ENCODE results near the gene NFATC1.
A peak's percentile ranks its signal among the peaks of the same experiment; 100 is the strongest.

The NFATC1 gene

DNA sequence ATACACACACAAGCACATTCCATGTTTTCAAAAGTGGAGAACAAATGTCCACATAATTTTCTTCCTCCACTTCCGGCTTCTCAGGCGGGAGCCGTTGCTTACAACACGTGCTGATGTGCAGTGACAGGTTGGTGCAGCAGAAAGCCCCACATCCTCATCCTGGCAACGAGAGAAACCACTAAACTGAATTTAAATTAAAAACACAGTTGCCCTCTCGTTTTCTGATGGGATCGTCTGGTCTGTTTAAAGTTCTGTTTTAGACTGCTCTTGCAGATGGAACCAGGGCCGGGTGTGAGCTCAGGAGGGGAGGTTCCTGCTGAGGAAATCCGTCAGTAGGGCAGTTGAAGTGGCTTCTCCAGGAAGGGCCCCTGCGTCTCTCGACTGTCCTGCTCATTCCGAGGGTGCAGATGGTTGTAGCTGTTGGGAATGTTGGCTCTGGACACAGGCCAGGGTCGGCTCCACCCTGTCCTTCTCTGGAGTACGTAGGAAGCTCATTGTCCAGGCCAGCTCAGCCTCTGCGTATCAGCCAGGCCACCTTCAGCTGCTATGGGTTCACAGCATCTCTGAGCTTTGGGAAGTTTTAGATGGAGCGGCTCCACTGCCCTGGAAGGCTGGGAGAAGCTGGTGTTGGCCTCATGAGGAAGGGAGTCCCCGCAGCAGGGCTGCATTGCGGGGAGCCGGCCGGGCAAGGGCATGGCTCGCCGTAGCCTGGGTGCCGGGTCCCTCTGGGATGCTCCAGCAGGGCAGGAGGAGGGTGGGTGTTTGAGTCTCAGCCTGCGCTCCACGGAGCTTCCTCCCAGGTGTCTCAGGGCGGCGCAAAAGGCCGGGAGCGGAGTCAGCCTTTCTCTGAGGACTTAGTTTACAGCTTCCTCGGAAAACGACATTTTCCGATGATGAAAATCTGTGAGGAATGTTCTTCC, 58.3 kb downstream of the NFATC1 start:
- no peak for DNase-seq

- no peak for DNase-seq
Observed at GRCh38 chr18:79455261-79455660, 59.5 kb downstream of the NFATC1 start.

DNA sequence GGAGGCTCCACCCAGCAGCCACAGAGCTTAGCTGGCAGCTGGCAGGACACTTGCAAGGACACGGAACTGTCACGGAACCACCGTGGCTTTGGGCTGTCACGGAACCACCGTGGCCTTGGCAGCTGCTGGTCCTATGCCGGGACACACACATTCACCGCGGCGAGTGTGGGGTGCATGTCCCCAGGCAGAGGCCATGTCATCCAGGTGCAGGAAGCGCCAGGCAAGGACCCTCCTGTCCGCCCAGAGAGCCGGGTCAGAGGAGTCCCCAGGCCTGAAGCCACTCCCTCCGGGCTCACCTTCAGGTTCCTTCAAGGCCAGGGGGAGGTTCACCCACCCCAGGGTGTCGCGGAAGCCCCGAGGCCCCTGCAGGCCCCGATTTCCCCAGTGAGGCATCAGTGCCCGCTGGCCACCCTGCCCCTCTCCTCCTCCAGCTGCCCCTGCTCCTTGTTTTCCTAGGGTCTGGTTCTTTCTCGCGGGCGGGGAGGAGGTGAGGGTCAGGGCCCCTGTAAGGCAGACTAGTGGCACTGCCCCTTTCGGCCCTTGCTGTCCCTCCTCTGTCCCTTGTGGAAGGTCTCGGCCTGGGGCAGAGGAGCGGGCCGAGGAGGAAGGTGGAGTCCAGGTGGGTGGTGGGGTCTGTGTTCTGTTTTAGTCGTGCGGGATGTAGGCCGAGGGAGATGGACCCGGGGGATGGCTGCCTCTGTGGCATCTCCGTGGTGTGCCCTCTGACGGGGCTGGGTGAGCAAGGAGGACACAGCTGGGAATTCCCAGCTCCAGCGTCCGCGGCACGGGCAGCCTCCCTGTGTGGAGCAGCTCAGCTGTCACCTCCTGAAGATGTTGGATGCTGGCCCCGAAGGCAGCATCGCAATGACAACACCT, 60.6 kb downstream of the NFATC1 start:
- DNase-seq: no peak

DNA sequence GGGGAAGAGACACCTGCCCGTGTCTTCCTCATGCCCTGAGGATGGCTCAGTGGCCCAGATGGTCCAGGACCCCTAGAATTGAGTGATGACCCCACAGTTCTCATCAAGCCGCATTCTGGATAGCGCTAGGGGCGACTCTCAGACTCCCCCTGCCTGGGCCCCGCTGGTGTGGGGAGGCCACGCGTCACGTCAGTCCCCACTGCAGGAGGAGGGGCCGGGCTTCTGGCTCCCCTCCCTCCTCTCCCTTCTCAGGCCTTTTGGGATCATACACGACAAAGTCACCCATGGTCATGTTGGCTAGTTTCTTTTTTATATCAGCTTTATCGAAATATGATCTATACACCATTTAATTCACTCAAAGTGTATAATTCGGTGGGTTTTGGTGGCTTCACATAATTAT, 61.5 kb downstream of the NFATC1 start:
- DNase-seq: no peak

DNA sequence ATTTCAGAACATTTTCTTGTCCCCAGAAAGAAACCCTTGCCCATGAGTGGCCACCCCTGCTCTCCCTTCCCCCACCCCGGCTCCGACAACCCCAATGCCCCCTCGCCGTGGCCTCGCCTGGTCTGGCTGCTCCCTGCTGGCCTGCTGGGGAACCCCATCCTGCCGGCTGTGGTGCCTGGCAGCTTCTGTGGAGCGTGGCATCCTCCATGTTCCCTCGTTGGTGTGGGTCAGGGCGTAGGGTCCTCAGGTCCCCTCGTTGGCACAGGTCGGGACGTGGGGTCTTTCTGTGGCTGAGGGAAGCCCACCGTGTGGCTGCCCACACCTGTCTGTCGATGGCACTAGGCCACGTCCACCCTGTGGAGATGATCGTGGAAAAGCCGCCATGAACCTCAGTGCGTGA, 61.9 kb downstream of the NFATC1 start:
- no peak for DNase-seq

GRCh38 chr18:79458131-79458838, 62.6 kb downstream of the NFATC1 start:
- peak in 3 of 58 donors; percentile 10 to 18 (median 18) for DNase-seq

DNA sequence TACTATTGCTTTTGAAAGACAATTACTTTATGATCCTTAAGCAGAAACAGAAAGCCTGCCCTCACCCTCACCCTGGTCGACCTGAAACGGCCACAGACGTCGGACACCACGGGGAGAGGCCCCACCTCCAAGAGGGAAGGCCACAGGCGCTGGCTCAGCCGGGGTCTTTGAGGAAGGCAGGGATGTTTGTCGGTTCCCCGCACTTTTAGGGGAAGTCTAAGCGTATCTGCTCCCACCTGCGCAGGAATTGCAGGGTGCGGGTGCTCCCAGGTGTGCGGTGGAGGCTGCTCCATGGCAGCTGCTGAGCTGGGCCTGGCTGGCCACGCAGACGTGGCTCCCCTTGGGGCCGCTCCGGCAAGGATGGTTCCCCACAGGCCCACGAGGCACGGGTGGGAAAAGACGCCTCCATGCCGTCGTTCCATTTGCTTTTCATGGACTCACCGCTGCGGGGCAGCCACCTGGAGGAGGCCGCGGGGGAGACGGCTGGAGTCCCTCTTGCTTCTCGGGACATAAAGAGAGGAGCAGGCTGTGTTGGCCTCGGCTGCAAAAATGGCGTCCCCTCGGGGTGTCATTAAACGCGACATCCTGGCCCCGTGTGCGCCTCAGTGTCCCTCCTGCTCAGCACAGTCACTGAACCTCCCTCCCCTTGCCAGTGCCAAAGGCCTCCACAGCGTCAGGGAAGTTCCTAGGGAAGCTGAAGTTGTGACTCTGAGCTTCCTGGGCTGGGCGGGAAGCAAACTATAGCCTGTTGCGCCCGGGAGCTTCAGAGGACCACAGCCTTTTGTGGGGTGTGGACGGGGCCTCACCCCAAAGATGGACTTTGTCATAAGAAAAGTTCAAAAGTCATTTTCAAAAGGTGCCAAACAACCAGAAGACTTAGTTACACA, 63.4 kb downstream of the NFATC1 start:
- DNase-seq: no peak

GRCh38 chr18:79459946-79460480, 64.3 kb downstream of the NFATC1 start:
- no peak for DNase-seq

DNA sequence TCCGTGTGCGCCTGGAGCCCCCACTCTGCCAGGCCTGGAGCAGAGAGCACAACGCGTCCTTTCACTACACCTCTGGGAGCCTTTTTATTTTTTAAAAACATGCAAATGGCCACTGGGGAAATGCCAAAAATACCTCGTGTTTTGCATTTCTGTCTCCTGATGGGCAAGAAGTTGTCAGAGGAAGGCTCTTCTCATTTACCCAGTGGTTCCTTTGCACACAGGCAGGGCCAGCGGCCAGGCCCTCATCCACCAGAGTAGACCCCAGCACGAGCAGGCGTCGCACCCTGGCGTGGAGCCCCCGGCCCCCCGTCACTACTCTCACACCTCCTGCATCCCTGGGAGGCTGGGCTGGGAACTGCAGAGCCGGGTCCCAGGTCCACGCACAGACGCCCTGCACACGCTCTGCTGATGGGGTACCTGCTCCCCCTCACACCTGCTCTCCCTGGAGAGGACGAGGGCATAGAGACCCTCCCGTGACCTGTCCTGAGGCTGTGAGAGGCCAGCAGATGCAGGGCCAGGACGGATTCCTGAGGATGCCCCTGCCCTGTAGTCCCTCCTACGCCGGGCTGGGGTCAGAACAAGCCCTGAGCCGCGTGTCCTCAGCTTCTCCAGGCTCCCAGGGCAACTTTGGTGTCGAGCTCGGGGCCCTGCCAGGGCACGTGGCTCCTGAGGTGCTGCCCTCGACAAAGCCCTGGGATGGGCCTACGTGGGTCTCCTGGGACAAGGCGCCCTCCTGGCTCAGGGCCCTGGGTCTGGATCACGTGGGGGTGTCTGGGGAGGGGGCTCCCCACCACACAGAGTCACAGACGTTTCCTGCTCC, 65.0 kb downstream of the NFATC1 start:
- no peak for DNase-seq

GRCh38 chr18:79461627-79462026, 65.9 kb downstream of the NFATC1 start:
- no peak for DNase-seq

GRCh38 chr18:79463424-79463960, 67.8 kb downstream of the NFATC1 start:
- DNase-seq: no peak

DNA sequence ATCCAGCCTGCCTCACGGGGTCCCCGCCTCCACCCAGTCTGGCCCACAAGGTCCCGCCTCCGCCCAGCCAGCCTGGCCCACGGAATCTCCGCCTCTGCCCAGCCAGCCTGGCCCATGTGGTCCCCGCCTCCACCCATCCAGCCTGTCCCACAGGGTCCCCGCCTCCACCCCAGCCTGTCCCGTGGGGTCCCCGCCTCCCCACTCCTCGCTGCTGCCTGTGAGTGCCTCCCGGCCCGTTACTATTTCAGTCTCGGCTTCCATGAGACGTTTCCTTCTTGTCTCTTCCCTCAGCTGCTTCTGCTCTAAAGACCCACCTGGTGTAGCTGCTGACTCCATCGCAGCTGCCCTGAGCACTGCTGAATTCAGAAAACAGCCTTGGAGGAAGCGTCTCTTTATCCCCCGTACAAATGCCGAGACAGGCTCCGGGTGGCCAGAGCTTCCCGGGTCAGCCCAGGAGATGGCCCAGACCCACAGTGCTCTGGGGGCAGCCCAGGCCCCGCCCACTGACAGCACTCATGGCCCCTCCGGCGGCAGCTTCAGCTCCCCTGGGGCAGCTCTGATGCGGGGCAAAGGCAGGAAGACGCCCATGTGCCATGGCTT, 69.8 kb downstream of the NFATC1 start:
- peak in 8 of 58 donors; percentile 13 to 45 (median 39) for DNase-seq

- DNase-seq: no peak
Observed at GRCh38 chr18:79466591-79466990, 70.9 kb downstream of the NFATC1 start.

- no peak for DNase-seq
Observed at GRCh38 chr18:79467126-79467525, 71.4 kb downstream of the NFATC1 start.

DNA sequence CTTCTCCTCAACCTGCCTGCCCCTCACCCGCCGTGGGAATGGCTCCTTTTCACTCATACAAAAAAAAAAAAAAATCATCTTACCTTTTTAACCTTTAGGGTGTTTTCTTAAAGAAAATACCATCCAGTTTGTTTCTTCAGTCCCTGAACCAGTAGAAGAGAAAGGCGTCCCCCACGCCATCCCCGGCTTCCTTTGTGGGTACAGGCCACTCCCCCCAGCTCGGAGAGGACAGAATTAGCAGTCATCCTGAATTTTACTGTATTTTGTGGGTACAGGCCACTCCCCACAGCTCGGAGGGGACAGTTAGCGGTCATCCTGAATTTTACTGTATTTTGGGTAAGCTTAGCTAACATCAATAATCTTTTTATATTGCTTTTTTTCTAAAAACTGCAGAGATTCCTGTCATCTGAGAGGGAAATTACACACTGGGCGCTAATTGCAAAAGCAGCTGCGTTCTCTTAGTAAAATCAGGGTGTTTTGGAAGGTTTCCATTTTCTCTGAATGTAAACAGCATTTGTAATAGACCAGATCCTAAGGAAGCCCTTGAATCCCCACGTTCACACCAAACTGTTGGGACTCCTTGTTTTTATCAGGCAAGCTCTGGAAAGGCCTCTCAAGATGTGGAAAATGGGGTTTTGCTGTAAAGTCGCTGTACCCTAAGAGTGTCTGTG, 72.5 kb downstream of the NFATC1 start:
- no peak for DNase-seq

DNA sequence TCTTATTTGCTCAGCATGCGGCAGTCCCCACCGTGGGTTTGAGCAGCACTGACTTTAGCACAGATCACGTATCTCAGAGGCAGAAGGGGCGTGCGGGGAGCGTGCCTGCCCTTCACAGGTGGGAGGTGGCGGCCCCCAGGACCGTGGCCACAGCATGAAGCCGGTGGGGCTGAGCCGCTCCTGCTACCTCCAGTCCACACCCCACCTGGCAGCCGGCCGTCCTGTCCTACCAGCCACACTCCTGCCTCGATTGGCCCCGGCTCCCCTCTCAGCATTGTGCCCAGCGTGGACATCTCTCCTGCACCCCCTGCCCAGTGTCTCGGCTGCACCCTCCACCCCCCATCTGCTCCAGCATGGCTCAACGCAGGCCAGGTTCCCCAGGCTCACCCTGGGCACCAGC, 73.6 kb downstream of the NFATC1 start:
- no peak for DNase-seq

DNA sequence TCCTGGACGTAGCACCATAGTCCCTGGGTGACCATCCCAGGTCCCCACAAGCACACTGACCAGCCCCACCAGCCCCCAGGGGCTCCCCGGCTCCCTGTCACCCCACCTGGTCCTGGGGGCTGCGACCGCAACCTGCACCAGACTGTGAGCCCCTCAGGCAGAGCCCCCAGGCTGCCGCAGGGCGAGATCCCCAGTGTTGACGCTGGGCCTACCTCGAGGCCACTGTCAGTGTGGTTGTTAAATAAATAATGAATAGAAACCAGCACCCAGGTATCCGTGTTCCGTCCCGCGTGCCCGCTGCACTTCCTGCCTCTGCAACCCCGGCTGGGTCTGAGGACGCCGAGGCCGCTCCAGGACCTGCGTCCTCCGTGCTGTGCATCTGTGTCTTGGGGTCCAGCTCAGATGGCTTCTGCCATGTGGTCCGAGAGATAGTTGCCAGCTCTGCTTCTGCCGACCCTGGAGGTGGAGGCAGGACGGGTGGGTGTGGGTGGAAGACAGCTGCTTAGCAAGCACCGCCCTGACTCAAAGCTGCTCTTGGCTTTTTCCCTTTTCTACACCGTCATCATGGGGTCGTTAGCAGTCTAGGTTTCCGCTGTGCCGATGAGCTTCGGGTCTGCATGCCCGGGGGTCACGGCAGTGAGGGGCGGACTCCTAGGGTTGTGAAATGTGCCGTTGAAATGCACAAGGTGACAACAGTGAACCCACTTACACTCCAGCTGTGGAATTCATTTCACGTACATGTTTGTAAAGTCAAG, 74.2 kb downstream of the NFATC1 start:
- DNase-seq: no peak

All from anterior cingulate cortex (tissue), 58 donors.